Measurements from ENCODE around the gene MS4A18. TPM values are rescaled to one million over a fixed set of nuclear protein-coding genes. Genes with fewer than 3 reads are reported as not detected.

MS4A18 gene
- total RNA-seq, 4 donors from 2014 or later = not detected

GRCh38 chr11:60701469-60701818 lies 23.1 kb upstream of the MS4A18 start:
- TF ChIP-seq CTCF (IDR thresholded peaks at IDR 0.05; ENCODE audit: low read depth) = no peak

GRCh38 chr11:60703374-60703773 lies 21.1 kb upstream of the MS4A18 start:
- no peak for TF ChIP-seq CTCF (IDR thresholded peaks at IDR 0.05; ENCODE audit: low read depth)

- TF ChIP-seq CTCF (IDR thresholded peaks at IDR 0.05; ENCODE audit: low read depth) = no peak
Observed at GRCh38 chr11:60705895-60706294, 18.6 kb upstream of the MS4A18 start.

GRCh38 chr11:60706931-60707330 lies 17.6 kb upstream of the MS4A18 start:
- no peak for TF ChIP-seq CTCF (IDR thresholded peaks at IDR 0.05; ENCODE audit: low read depth)

- TF ChIP-seq CTCF (IDR thresholded peaks at IDR 0.05; ENCODE audit: low read depth) = no peak
Observed at GRCh38 chr11:60710482-60710881, 14.0 kb upstream of the MS4A18 start.

- no peak for TF ChIP-seq CTCF (IDR thresholded peaks at IDR 0.05; ENCODE audit: low read depth)
Observed at GRCh38 chr11:60711276-60711675, 13.2 kb upstream of the MS4A18 start.

- TF ChIP-seq CTCF (IDR thresholded peaks at IDR 0.05; ENCODE audit: low read depth) = no peak
Observed at GRCh38 chr11:60717956-60718355, 6.6 kb upstream of the MS4A18 start.
